Endothelial cell (in vitro differentiated cells): ENCODE measurements around the gene SYCE3. TPM values are rescaled to one million over a fixed set of nuclear protein-coding genes. Genes with fewer than 3 reads are reported as not detected.

Source experiments
- DNase-seq: peaks from one replicate; pipeline ENCODE4 v3.0.0; 2021; ENCODE audit warnings: low spot score
- H3K27ac Mint-ChIP-seq: one replicate; pipeline ENCODE4 v1.8.0; 2021; ENCODE audit warnings: mixed read lengths, inconsistent platforms; ENCODE audit not compliant: unreplicated experiment
- H3K27me3 Mint-ChIP-seq: one replicate; pipeline ENCODE4 v1.8.0; 2021; ENCODE audit warnings: mild to moderate bottlenecking, moderate library complexity, mixed read lengths, inconsistent platforms; ENCODE audit not compliant: unreplicated experiment
- H3K36me3 Mint-ChIP-seq: one replicate; pipeline ENCODE4 v1.8.0; 2021; ENCODE audit warnings: mild to moderate bottlenecking, low read depth, mixed read lengths, inconsistent platforms; ENCODE audit not compliant: unreplicated experiment
- H3K4me1 Mint-ChIP-seq: one replicate; pipeline ENCODE4 v1.8.0; 2021; ENCODE audit warnings: mild to moderate bottlenecking, mixed read lengths, inconsistent platforms; ENCODE audit not compliant: unreplicated experiment
- H3K4me3 Mint-ChIP-seq: one replicate; pipeline ENCODE4 v1.8.0; 2021; ENCODE audit warnings: mild to moderate bottlenecking, mixed read lengths, inconsistent platforms; ENCODE audit not compliant: unreplicated experiment
- H3K9me3 Mint-ChIP-seq: one replicate; pipeline ENCODE4 v1.8.0; 2021; ENCODE audit warnings: mixed read lengths, inconsistent platforms; ENCODE audit not compliant: unreplicated experiment
- CTCF ChIP-seq: fragments of 200-600 bp; sonication (generic); IDR thresholded peaks from one replicate; pipeline ENCODE4 v1.5.0; 2021; ENCODE audit warnings: antibody characterized with exemption; ENCODE audit not compliant: unreplicated experiment
- total RNA-seq: library from RNA; stranded (reverse); fragmentation: NEBNext Ultra II Directional; extraction: Animal tissue kit (Norgen Biotek cat#: 25700); gene quantifications from one replicate; pipeline ENCODE4 v1.2.1, GENCODE V29; 2021; ENCODE audit not compliant: unreplicated experiment

The SYCE3 gene
- total RNA-seq, 1 donor from 2014 or later, result not detected

DNA sequence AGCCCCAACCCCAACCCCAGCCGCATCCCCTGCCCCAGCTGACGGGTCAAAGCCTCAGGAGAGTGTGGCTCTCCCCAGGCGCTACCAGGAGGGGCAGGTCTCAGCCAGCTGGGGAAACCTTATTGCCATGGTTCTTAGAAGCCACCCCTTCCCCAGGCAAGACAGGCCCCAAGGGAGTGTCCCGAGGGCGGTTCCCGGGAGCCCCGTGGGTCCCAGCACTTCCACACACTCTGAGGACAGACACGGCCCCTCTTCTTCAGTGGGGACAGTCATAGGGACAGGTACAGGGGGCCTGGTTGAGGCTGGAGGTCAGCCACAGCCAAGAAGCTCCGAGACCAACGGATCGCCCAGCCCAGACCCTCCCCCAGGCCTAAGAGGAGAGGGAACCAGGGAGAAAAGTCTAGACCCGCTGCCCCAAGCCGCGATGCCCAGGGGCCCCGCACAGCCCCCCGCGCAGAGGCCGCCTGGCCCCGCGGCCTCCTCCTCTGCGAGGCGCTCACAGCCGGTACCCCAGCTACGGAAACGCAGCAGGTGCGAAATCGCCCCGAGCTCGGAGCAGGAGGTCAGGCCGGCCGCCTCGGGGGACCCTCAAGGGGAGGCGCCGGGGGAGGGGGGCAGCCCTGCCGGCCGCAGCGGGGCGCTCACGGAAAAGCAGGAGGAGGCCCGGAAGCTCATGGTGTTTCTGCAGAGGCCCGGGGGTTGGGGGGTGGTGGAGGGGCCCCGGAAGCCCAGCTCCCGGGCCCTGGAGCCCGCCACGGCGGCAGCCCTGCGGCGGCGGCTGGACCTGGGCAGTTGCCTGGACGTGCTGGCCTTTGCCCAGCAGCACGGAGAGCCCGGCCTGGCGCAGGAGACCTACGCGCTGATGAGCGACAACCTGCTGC lies 14.4 kb downstream of the SYCE3 start:
- no peak for TF ChIP-seq CTCF
- H3K27me3 Mint-ChIP-seq, result peaks cover 6% of the 10 kb centered on the region
- no peak overlapping the region for H3K27ac Mint-ChIP-seq
- H3K9me3 Mint-ChIP-seq, result no peaks in the 10 kb centered on the region
- no peak for DNase-seq
- H3K36me3 Mint-ChIP-seq, result no peaks in the 10 kb centered on the region
- H3K4me3 Mint-ChIP-seq, result no peak overlapping the region
- peaks cover 5% of the 10 kb centered on the region for H3K4me1 Mint-ChIP-seq

GRCh38 chr22:50547263-50547985 lies 15.3 kb downstream of the SYCE3 start:
- no peak overlapping the region for H3K27ac Mint-ChIP-seq
- TF ChIP-seq CTCF, result no peak

DNA sequence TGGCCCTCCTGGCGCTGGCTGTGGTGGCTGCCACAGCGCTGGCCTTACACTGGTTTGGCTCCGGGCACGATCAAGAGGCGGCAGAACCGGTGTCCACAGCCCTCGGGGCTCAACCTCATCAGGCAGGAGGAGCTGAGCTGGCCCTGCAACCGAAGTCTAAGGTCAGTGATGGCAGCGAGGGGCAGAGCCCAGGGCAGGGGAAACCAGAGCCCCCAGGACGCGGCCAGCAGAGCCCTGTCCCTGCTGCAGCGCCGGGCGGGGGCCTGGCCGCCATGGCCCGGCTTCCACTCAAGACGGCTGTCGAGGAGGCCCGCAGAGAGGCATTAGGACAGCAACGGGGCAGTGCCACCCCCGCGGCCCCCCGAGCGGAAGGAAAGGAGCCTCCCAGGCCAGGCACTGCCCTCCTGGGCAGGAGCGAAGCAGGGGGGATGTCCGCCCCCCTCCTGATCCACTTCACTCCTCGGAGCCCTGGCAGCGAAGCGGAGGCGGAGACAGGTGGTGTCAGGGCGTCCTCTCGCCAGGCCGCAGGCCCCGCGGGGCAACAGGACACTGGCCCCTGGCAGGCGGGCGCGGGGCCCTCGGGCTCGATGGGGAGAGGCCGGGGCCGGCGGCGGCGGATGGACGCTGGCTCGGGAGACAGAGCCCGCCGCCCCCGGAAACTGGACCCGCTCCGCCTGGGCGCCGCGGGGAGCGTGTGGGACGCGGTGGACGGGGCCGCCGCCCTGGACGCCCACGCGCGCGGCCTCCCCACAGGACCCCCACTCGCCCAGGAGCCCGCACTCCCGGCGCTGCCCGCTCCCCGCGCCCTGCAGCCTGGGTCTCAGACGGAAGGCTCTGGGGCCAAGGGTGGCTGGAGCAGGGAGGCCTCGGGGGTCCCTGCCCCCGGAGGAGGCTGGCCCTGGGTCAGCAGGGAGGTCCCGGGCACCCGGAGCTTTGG lies 16.1 kb downstream of the SYCE3 start:
- no peak for TF ChIP-seq CTCF
- H3K4me3 Mint-ChIP-seq, result no peak overlapping the region
- no peak overlapping the region for H3K27ac Mint-ChIP-seq
- no peaks in the 10 kb centered on the region for H3K36me3 Mint-ChIP-seq
- DNase-seq, result no peak
- no peaks in the 10 kb centered on the region for H3K9me3 Mint-ChIP-seq
- peaks cover 6% of the 10 kb centered on the region for H3K27me3 Mint-ChIP-seq
- H3K4me1 Mint-ChIP-seq, result peaks cover 5% of the 10 kb centered on the region

More at GRCh38 chr22:50547263-50547985, 15.3 kb downstream of the SYCE3 start:
- no peak overlapping the region for H3K4me3 Mint-ChIP-seq
- no peaks in the 10 kb centered on the region for H3K9me3 Mint-ChIP-seq
- DNase-seq, result no peak
- H3K36me3 Mint-ChIP-seq, result no peaks in the 10 kb centered on the region
- H3K27me3 Mint-ChIP-seq, result peaks cover 6% of the 10 kb centered on the region
- peaks cover 5% of the 10 kb centered on the region for H3K4me1 Mint-ChIP-seq

- Mint-ChIP-seq H3K36me3 (no peaks in the 10 kb centered on the region), H3K4me3 (no peak within 1 kb of the TSS), H3K27ac (no peak within 1 kb of the TSS), H3K27me3 (peaks cover 5% of the 10 kb centered on the region), H3K4me1 (peaks cover 5% of the 10 kb centered on the region), H3K9me3 (no peaks in the 10 kb centered on the region)
- DNase-seq, result no peak
- TF ChIP-seq CTCF, result no peak
These were observed 17.0 kb downstream of the SYCE3 start, which contains the start of gene KLHDC7B for GRCh38 chr22:50545522-50546325. Gene KLHDC7B, plus strand, starts transcription at chr22:50545899. Its CDS starts 345 bp downstream, at chr22:50546244.
